Cerebellar cortex (tissue), 1 donor: ENCODE measurements around the gene RPL10.

Experiments
- DNase-seq: peaks from one replicate; pipeline ENCODE4 v3.0.0-alpha.2; 2015; ENCODE audit warnings: low spot score

Gene RPL10

GRCh38 chrX:154401045-154401799 is 3.0 kb downstream of the RPL10 start:
- DNase-seq, result peak; percentile 56

GRCh38 chrX:154401918-154402621 is 3.9 kb downstream of the RPL10 start:
- no peak for DNase-seq

- no peak for DNase-seq
Measured at GRCh38 chrX:154402622-154403127, 4.5 kb downstream of the RPL10 start.

- DNase-seq, result no peak
Measured at GRCh38 chrX:154403192-154403591, 5.0 kb downstream of the RPL10 start.

GRCh38 chrX:154403858-154404257 is 5.7 kb downstream of the RPL10 start:
- no peak for DNase-seq

GRCh38 chrX:154404625-154405192 is 6.5 kb downstream of the RPL10 start:
- DNase-seq, result no peak

- DNase-seq, result no peak
Measured at GRCh38 chrX:154408659-154409221, 10.6 kb downstream of the RPL10 start.

- DNase-seq, result peak; percentile 52
Measured at GRCh38 chrX:154409222-154409871, 11.2 kb downstream of the RPL10 start, which contains the start of gene DNASE1L1. TSS of gene DNASE1L1 (minus strand) at chrX:154409254. CDS start at chrX:154405568, 3,686 bp downstream.

- DNase-seq, result peak; percentile 60
Measured at GRCh38 chrX:154411981-154412340, 13.8 kb downstream of the RPL10 start.

- no peak for DNase-seq
Measured at GRCh38 chrX:154412468-154412867, 14.3 kb downstream of the RPL10 start.

GRCh38 chrX:154413142-154413541 is 15.0 kb downstream of the RPL10 start:
- no peak for DNase-seq

GRCh38 chrX:154417157-154417556 is 19.0 kb downstream of the RPL10 start:
- DNase-seq, result peak; percentile 60

GRCh38 chrX:154419189-154419588 is 21.0 kb downstream of the RPL10 start:
- no peak for DNase-seq

GRCh38 chrX:154419688-154420401 is 21.7 kb downstream of the RPL10 start:
- no peak for DNase-seq

GRCh38 chrX:154420402-154420756 is 22.2 kb downstream of the RPL10 start:
- DNase-seq, result no peak

GRCh38 chrX:154426916-154427770 is 29.0 kb downstream of the RPL10 start:
- no peak for DNase-seq

- peak; percentile 92 for DNase-seq
Measured at GRCh38 chrX:154428176-154429171, 30.3 kb downstream of the RPL10 start, which contains the start of gene ATP6AP1. TSS of gene ATP6AP1 (plus strand) at chrX:154428677. CDS start at chrX:154428693, 16 bp downstream.

- DNase-seq, result no peak
Measured at GRCh38 chrX:154429711-154430110, 31.5 kb downstream of the RPL10 start.

GRCh38 chrX:154430479-154430878 is 32.3 kb downstream of the RPL10 start:
- DNase-seq, result no peak
